Hindlimb muscle (tissue), 1 donor: ENCODE results near the gene IL6. TPM values are rescaled to one million over a fixed set of nuclear protein-coding genes. Genes with fewer than 3 reads are reported as not detected.
"Not testable (repeated sequence)": the region's sequence is repeated elsewhere in the genome, so short reads cannot be mapped to it uniquely, and the experiment has no call there.

ENCODE experiments used
- DNase-seq: peaks from one replicate; pipeline ENCODE4 v3.0.0-alpha.2; 2013
- polyA plus RNA-seq: library from polyadenylated mRNA; unstranded; fragments of 120-200 nt; gene quantifications from one replicate; pipeline ENCODE4 v1.2.1, GENCODE V29; 2013; ENCODE audit not compliant: insufficient read length

The IL6 gene
- polyA plus RNA-seq, 1 donor = 0.41 TPM

GRCh38 chr7:22704722-22705121 lies 22.3 kb upstream of the IL6 start:
- not testable (repeated sequence) for DNase-seq

- DNase-seq = not testable (repeated sequence)
Measured at GRCh38 chr7:22705874-22706273, 21.1 kb upstream of the IL6 start.

DNA sequence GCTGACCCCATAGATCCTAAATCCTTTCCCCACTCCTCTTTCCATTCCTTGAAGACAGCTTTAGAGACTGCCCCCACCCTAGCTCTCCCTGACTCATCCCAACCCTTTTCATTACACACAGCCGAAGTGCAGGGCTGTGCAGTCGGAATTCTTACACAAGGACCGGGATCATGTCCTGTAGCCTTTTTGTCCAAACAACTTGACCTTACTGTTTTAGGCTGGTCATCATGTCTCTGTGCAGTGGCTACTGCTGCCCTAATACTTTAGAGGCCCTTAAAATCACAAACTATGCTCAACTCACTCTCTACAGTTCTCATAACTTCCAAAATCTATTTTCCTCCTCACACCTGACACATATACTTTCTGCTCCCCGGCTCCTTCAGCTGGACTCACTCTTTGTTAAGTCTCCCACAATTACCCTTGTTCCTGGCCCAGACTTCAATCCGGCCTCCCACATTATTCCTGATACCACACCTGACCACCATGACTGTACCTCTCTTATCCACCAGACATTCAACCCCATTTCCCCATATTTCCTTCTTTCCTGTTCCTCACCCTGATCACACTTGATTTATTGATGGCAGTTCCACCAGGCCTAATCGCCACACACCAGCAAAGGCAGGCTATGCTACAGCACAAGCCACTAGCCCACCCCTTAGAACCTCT lies 19.8 kb upstream of the IL6 start:
- not testable (repeated sequence) for DNase-seq

GRCh38 chr7:22708214-22708613 lies 18.8 kb upstream of the IL6 start:
- DNase-seq = not testable (repeated sequence)

DNA sequence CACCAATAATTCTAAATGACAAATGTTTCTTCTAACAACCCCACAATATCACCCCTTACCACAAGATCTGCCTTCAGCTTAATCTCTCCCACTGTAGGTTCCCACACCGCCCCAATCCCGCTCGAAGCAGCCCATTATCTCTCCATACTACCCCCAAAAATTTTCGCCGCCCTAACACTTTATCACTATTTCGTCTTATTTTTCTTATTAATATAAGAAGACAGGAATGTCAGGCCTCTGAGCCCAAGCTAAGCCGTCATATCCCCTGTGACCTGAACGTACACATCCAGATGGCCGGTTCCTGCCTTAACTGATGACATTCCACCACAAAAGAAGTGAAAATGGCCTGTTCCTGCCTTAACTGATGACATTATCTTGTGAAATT lies 18.3 kb upstream of the IL6 start:
- DNase-seq = not testable (repeated sequence)

DNA sequence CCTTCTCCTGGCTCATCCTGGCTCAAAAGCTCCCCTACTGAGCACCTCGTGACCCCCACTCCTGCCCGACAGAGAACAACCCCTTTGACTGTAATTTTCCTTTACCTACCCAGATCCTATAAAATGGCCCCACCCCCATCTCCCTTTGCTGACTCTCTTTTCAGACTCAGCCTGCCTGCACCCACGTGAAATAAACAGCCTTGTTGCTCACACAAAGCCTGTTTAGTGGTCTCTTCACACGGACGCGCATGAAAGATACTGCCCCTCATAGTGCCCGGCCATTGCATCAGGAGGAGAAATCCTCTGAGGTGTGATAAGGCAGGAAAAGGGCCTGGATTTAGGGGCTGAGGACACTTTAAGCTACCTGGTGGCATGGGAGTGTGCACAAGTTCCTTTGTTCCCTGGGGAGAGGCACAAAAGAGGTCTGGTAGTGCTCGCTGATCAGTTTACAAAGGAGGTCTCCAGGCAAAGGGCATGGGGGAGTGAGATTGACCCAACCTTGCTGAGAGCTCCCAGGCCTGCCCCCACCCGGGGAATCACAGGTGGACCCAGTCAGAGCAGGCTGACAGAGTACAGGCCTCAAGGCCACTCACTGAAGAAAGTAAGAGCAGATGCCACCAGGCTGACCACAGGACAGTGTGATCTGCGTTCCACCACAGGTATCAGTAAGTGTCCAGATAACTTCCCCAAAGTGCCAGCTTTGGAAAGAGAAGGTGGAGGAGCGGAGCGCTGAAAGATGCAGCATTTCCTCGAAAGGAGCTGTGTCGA lies 17.8 kb upstream of the IL6 start:
- DNase-seq = not testable (repeated sequence)

DNA sequence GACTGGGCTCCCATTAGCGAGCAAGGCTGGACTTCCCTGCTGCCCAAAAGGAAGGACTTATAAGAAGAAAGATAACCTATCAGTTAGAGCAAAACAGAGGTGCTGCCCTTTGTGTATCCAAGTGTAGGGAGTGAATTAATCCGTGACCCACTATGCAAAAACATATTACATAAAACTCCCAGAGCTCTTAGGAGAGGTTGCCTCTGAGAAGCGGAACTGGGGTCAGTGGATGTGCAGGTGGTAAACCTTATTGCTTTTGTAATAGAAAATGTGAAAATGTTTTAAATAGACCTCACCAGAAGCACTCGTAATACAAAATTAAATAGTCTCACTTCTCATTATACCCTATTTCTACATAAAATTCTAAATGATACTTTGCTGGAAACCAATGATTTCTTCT lies 17.1 kb upstream of the IL6 start:
- no peak for DNase-seq

DNA sequence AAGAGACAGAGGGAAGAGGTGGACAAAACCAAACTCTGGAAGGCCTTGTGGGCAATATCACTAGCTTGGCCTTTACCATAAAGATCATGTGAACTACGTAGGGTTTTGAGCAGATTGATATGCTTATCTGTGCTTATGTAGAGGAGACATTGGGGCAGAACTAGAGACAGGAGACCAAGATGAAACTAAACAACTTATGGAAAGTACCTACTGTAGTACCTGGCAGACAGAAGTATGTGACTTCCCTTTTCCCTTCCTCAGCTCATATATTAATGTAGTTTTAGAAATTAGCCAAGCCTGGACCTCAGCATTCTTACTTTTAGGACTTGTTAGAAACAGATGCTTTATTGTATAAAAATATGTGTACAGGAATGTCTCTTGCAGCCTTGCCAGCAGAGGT lies 14.0 kb upstream of the IL6 start:
- no peak for DNase-seq

- DNase-seq = no peak
Measured at GRCh38 chr7:22713463-22713862, 13.5 kb upstream of the IL6 start.

DNA sequence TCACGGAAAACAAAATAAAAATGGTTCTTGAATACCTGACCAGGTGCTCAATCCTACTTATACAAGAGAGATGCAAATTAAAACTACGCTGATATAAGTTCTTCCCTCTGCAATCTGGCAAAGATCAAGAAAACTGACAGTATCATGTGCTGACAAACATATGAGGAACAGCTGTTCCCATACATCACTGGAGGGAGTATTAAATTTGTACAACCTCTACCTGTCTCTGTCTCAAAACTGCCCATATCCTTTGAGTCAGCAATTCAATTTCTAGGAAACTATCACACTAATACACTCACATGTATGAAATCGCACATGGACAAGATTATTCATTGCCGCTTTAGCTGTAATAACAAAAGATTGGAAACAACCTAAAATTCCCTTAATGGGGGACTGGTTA lies 11.0 kb upstream of the IL6 start:
- no peak for DNase-seq

- DNase-seq = no peak
Measured at GRCh38 chr7:22717760-22718159, 9.2 kb upstream of the IL6 start.

DNA sequence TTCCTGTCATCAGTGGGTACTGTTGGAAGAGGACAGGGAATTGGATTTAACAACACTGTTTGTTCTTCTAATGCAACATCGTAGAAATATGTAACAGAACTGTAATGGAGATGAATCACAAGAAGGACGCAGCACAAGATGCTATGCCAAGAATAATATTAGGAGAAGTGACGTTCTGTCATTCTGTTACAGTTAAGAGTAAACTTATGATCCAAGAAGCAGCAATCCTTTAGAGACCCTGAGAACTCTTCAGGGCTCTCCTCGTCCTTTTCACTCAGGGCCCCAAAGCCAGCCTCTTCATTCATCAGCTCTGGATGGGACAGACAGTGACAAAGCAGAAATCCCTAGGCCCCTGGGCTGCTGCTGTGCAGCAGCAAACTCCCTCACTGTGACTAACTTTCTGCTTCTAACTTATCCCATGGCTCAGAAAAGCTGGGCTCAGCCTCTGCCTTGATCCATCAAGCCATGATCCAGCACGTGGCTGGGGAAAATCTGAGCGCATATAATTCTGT lies 8.7 kb upstream of the IL6 start:
- DNase-seq = peak; percentile 11

DNA sequence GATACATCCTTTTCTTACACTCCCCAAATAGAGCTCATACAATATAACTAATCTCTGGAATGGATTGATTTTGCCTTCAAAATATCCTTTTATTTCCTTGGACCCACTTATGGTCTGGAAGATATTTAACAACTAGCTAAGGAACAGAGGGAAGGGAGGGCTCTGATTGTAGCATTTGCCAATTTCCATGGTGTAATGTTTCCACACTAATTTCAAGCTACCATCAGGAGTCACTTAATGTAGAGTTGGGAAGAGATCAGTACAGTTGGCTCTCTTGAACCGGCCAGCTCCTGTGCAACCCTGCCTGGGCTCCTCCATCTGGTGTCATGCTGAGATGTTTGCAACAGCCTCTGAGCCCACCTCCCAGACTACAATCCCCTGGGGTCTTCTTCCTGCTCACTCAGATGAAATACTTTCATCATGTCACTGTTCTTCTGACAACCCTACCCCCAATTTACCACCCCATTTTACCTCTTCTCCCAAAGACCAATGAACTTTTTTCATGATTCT lies 8.0 kb upstream of the IL6 start:
- no peak for DNase-seq

- DNase-seq = no peak
Measured at GRCh38 chr7:22720791-22721786, 5.9 kb upstream of the IL6 start.

- DNase-seq = no peak
Measured at GRCh38 chr7:22722536-22723180, 4.3 kb upstream of the IL6 start.

DNA sequence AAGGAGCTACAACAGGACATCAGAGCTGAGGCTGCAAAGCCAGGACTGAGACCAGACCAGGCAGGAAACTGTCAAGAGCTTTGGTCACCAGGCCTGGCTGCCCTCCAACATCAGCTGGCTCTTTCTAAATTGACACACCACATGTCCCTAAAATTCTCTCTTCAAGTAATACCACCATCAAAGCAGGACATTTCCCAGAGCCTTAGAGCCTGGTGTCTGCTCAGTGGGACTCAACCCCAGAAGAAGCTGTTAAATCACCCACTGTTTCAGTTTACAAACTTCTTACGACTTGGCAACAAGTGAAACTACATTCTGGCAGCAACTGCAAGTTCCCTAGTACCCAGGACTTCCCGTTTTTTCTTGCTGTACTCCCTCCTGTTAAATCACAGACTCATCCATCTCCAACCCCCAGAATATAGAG lies 3.8 kb upstream of the IL6 start:
- DNase-seq = peak; percentile 46

- DNase-seq = no peak
Measured at GRCh38 chr7:22723637-22724036, 3.4 kb upstream of the IL6 start.

DNA sequence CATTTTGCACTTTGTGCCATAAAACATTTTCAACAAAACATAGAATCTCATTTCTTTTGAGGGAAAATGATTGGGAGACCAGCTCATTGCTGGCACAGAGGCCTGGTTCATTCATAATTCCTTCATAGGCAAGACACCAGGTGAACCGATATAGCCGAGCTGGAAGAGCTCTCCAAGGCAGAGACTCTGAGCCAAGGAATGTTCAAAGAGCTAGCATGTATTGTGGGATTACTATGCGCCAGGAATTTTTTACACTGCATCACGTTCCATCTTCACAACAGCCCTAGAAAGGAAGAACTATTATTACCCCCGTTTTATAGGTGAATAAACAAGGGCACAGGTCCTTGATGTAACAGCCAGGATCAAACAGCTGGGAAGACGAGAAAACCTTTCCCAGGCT lies 2.1 kb upstream of the IL6 start:
- DNase-seq = peak; percentile 41

GRCh38 chr7:22725585-22725984 lies 1.4 kb upstream of the IL6 start:
- DNase-seq = peak; percentile 38

- peak; percentile 64 for DNase-seq
Measured at GRCh38 chr7:22726345-22726906, 574 bp upstream of the IL6 start.

DNA sequence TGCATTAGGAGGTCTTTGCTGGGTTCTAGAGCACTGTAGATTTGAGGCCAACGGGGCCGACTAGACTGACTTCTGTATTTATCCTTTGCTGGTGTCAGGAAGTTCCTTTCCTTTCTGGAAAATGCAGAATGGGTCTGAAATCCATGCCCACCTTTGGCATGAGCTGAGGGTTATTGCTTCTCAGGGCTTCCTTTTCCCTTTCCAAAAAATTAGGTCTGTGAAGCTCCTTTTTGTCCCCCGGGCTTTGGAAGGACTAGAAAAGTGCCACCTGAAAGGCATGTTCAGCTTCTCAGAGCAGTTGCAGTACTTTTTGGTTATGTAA lies 675 bp downstream of the IL6 start:
- DNase-seq = no peak
